Measurements from ENCODE around the gene POLL. TPM values are rescaled to one million over a fixed set of nuclear protein-coding genes. Genes with fewer than 3 reads are reported as not detected.

POLL gene
- total RNA-seq, 1 experiment from 2014 or later, result 40.7 TPM

GRCh38 chr10:101566333-101567164 is 21.5 kb downstream of the POLL start:
- BruUV-seq (replicated peaks), result no TSS peak
- no peak for TF ChIP-seq CTCF (IDR thresholded peaks at IDR 0.05; ENCODE audit: unreplicated experiment)
- ChIA-PET CTCF (interaction anchor here (0.5 to 7.7 kb wide), 4 partner anchors 32 to 352 kb away, joined by 3 to 118 read pairs (median 3); no protein-coding TSS in a partner anchor), POLR2A (interaction anchor here (1.6 kb wide), 1 partner anchor 8 kb away, joined by 4 read pairs; no protein-coding TSS in a partner anchor)
- Mint-ChIP-seq H3K36me3 (ENCODE audit: insufficient read depth, unreplicated experiment) (peaks cover 6% of the 10 kb centered on the region), H3K9me3 (ENCODE audit: unreplicated experiment) (no peaks in the 10 kb centered on the region), H3K27me3 (ENCODE audit: insufficient read depth, unreplicated experiment) (peaks cover 19% of the 10 kb centered on the region), H3K27ac (ENCODE audit: low read depth, unreplicated experiment) (no peak overlapping the region), H3K4me3 (ENCODE audit: unreplicated experiment) (no peak overlapping the region), H3K4me1 (ENCODE audit: insufficient read depth, unreplicated experiment) (peaks cover 5% of the 10 kb centered on the region)
- intact Hi-C loops (cut with micrococcal nuclease), result no loop called here
- no peak for DNase-seq (ENCODE audit: unreplicated experiment)

- peaks cover 3% of the 10 kb centered on the region for H3K4me1 Mint-ChIP-seq (ENCODE audit: insufficient read depth, unreplicated experiment)
- CTCF ChIA-PET, result interaction anchor here (0.5 to 0.9 kb wide), 3 partner anchors 31 to 352 kb away, joined by 3 read pairs; no protein-coding TSS in a partner anchor
- peaks cover 19% of the 10 kb centered on the region for H3K27me3 Mint-ChIP-seq (ENCODE audit: insufficient read depth, unreplicated experiment)
- POLR2A ChIA-PET, result no interaction called here
- no peak for DNase-seq (ENCODE audit: unreplicated experiment)
- no peak overlapping the region for H3K27ac Mint-ChIP-seq (ENCODE audit: low read depth, unreplicated experiment)
- H3K4me3 Mint-ChIP-seq (ENCODE audit: unreplicated experiment), result no peak overlapping the region
- BruUV-seq (replicated peaks), result no TSS peak
- no peak for TF ChIP-seq CTCF (IDR thresholded peaks at IDR 0.05; ENCODE audit: unreplicated experiment)
- no peaks in the 10 kb centered on the region for H3K9me3 Mint-ChIP-seq (ENCODE audit: unreplicated experiment)
- peaks cover 10% of the 10 kb centered on the region for H3K36me3 Mint-ChIP-seq (ENCODE audit: insufficient read depth, unreplicated experiment)
- intact Hi-C loops (cut with micrococcal nuclease), result no loop called here
These were observed 22.1 kb downstream of the POLL start for GRCh38 chr10:101565936-101566332.

GRCh38 chr10:101565370-101565900 is 22.6 kb downstream of the POLL start:
- Mint-ChIP-seq H3K9me3 (ENCODE audit: unreplicated experiment) (no peaks in the 10 kb centered on the region), H3K4me3 (ENCODE audit: unreplicated experiment) (no peak overlapping the region), H3K27me3 (ENCODE audit: insufficient read depth, unreplicated experiment) (peaks cover 19% of the 10 kb centered on the region), H3K36me3 (ENCODE audit: insufficient read depth, unreplicated experiment) (peaks cover 11% of the 10 kb centered on the region), H3K4me1 (ENCODE audit: insufficient read depth, unreplicated experiment) (no peaks in the 10 kb centered on the region), H3K27ac (ENCODE audit: low read depth, unreplicated experiment) (no peak overlapping the region)
- no peak for DNase-seq (ENCODE audit: unreplicated experiment)
- ChIA-PET POLR2A (no interaction called here), CTCF (interaction anchor here (0.7 to 0.9 kb wide), 3 partner anchors 31 to 351 kb away, joined by 3 to 4 read pairs (median 3); no protein-coding TSS in a partner anchor)
- no peak for TF ChIP-seq CTCF (IDR thresholded peaks at IDR 0.05; ENCODE audit: unreplicated experiment)
- intact Hi-C loops (cut with micrococcal nuclease), result no loop called here
- no TSS peak for BruUV-seq (replicated peaks)

GRCh38 chr10:101564490-101564991 is 23.5 kb downstream of the POLL start:
- ChIA-PET CTCF (interaction anchor here (0.9 kb wide), 1 partner anchor 351 kb away, joined by 4 read pairs; no protein-coding TSS in a partner anchor), POLR2A (no interaction called here)

More at GRCh38 chr10:101564490-101564991, 23.5 kb downstream of the POLL start:
- no peak for DNase-seq (ENCODE audit: unreplicated experiment)
- no TSS peak for BruUV-seq (replicated peaks)
- intact Hi-C loops (cut with micrococcal nuclease), result no loop called here
- H3K4me1 Mint-ChIP-seq (ENCODE audit: insufficient read depth, unreplicated experiment), result no peaks in the 10 kb centered on the region
- TF ChIP-seq CTCF (IDR thresholded peaks at IDR 0.05; ENCODE audit: unreplicated experiment), result no peak
- H3K27me3 Mint-ChIP-seq (ENCODE audit: insufficient read depth, unreplicated experiment), result peaks cover 19% of the 10 kb centered on the region
- H3K4me3 Mint-ChIP-seq (ENCODE audit: unreplicated experiment), result no peak overlapping the region
- H3K9me3 Mint-ChIP-seq (ENCODE audit: unreplicated experiment), result no peaks in the 10 kb centered on the region
- H3K36me3 Mint-ChIP-seq (ENCODE audit: insufficient read depth, unreplicated experiment), result peaks cover 11% of the 10 kb centered on the region
- H3K27ac Mint-ChIP-seq (ENCODE audit: low read depth, unreplicated experiment), result no peak overlapping the region
